DND-41 (cell line): ENCODE results near the gene SHB.

Experiments used
- EZH2 ChIP-seq: IDR thresholded peaks from 3 replicates; pipeline ENCODE4 v1.6.1; 2012; ENCODE audit warnings: borderline replicate concordance, low read depth, mild to moderate bottlenecking, moderate library complexity, low read length, inconsistent platforms; ENCODE audit not compliant: severe bottlenecking
- TF ChIP-seq, protein P1 (sequence below): IDR thresholded peaks from 2 replicates; pipeline ENCODE4 v1.5.1; 2012; ENCODE audit warnings: borderline replicate concordance, low read length, moderate library complexity, mild to moderate bottlenecking; ENCODE audit not compliant: poor library complexity, severe bottlenecking; ENCODE audit errors: extremely low read depth

DNA sequence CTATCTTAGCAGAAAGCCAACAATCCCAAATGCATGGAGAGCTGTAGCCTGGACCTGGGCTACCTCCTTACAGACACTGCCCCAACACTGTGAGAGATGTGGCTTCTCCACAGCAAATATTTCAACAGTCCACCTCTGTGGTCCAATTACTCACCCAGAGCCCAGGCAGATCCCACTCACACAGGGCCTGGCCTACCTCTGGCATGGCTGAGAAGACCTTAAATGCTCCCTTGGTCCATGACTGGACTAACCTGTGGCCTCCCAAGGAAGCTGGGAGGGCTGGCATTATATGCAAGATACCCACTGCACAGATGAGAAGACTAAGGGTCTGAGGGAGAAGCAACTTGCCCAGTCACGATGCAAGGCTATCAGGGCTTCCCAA is 142.3 kb downstream of the SHB start:
- TF ChIP-seq, protein P1, sequence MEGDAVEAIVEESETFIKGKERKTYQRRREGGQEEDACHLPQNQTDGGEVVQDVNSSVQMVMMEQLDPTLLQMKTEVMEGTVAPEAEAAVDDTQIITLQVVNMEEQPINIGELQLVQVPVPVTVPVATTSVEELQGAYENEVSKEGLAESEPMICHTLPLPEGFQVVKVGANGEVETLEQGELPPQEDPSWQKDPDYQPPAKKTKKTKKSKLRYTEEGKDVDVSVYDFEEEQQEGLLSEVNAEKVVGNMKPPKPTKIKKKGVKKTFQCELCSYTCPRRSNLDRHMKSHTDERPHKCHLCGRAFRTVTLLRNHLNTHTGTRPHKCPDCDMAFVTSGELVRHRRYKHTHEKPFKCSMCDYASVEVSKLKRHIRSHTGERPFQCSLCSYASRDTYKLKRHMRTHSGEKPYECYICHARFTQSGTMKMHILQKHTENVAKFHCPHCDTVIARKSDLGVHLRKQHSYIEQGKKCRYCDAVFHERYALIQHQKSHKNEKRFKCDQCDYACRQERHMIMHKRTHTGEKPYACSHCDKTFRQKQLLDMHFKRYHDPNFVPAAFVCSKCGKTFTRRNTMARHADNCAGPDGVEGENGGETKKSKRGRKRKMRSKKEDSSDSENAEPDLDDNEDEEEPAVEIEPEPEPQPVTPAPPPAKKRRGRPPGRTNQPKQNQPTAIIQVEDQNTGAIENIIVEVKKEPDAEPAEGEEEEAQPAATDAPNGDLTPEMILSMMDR = no peak
- TF ChIP-seq EZH2 = no peak
